ENCODE results near the gene PATJ.

DNA sequence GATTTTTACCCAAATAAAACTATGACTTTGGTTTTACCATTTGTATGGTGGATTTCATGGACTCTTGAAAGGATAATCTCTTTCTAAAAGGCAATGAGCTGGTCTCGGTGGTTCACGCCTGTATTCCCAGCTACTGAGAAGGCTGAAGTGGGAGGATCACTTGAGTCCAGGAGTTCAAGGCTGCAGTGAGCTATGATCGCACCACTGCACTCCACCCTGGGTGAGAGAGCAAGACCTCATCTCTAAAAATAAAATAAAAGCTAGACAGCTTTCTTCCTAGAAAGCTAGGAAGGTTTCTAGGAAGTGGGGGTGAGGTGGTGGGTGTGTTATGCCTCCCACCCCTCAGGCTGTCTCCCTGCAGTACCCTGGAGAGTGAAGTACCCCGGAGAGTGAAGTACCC lies 398.4 kb downstream of the PATJ start:
- no peak for TF ChIP-seq MYNN (tag by site-specific recombination; IDR thresholded peaks at IDR 0.05; ENCODE audit: borderline replicate concordance)
- TF ChIP-seq, protein P1, sequence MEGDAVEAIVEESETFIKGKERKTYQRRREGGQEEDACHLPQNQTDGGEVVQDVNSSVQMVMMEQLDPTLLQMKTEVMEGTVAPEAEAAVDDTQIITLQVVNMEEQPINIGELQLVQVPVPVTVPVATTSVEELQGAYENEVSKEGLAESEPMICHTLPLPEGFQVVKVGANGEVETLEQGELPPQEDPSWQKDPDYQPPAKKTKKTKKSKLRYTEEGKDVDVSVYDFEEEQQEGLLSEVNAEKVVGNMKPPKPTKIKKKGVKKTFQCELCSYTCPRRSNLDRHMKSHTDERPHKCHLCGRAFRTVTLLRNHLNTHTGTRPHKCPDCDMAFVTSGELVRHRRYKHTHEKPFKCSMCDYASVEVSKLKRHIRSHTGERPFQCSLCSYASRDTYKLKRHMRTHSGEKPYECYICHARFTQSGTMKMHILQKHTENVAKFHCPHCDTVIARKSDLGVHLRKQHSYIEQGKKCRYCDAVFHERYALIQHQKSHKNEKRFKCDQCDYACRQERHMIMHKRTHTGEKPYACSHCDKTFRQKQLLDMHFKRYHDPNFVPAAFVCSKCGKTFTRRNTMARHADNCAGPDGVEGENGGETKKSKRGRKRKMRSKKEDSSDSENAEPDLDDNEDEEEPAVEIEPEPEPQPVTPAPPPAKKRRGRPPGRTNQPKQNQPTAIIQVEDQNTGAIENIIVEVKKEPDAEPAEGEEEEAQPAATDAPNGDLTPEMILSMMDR (tag by site-specific recombination; IDR thresholded peaks at IDR 0.05), result no peak
- TF ChIP-seq ZNF791 (tag by site-specific recombination; IDR thresholded peaks at IDR 0.05), result no peak
- TF ChIP-seq REST (tag by site-specific recombination; IDR thresholded peaks at IDR 0.05), result no peak
- TF ChIP-seq ZNF658 (tag by site-specific recombination; IDR thresholded peaks at IDR 0.05), result no peak
- no peak for TF ChIP-seq ZBTB44 (tag by site-specific recombination; IDR thresholded peaks at IDR 0.05)
- no peak for TF ChIP-seq PRDM1 (tag by site-specific recombination; IDR thresholded peaks at IDR 0.05)
- no peak for TF ChIP-seq ZNF10 (tag by site-specific recombination; IDR thresholded peaks at IDR 0.05)
- no peak for TF ChIP-seq ZNF704 (tag by site-specific recombination; IDR thresholded peaks at IDR 0.05)
- no peak for TF ChIP-seq TCF7L2 (IDR thresholded peaks at IDR 0.05; ENCODE audit: borderline replicate concordance, low read depth, low read length)
- TF ChIP-seq ZNF2 (tag by site-specific recombination; IDR thresholded peaks at IDR 0.05), result no peak
